GM19324 (cell line): ENCODE results near the gene RBMS1.

ENCODE experiments used
- ATAC-seq: cut with Tn5 transposase; IDR thresholded peaks from one replicate; pipeline ENCODE4 v1.9.1; 2021; ENCODE audit warnings: mild to moderate bottlenecking, moderate library complexity; ENCODE audit not compliant: unreplicated experiment, low FRiP score

RBMS1 gene

GRCh38 chr2:160343404-160343803, 150.2 kb downstream of the RBMS1 start:
- no peak for ATAC-seq

DNA sequence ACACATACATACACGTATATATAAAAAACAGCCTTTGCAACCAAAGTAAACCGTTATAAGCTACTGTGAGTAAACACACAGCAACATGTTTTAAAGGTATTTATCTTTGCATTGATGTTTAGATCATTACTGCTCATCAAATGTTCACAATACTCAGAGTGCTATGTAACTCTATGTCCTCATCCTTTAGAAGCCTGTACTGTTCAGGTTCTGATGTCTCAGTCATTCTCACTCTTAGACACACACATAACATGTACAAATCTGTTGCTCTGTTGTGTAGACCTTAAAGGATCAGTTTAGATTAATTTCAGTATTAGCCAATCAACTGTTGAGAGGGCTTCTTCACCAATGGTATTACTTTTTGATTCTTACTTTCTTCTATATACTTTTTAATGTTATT, 153.9 kb downstream of the RBMS1 start:
- ATAC-seq = no peak

GRCh38 chr2:160338901-160339685, 154.5 kb downstream of the RBMS1 start:
- ATAC-seq = no peak

- ATAC-seq = no peak
Measured at GRCh38 chr2:160337728-160338127, 155.9 kb downstream of the RBMS1 start.

DNA sequence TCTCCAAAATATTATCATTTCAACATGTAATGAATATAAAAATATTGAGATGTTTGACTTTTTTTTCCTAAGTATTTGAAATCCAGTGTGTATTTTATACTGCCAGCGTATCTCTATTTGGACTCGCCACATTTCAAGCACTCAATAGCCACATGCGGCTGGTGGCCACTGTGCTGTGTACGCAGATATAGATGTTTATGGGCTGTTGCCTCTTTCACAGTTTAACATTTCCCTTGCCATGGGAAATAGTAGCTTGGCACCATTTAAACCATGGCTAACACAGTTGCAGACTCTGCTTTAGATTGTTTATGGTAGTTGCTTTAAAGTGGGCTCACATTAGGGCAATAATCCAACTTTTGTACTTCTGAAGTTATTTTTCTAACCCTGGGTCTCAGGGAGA, 157.0 kb downstream of the RBMS1 start:
- ATAC-seq = no peak

DNA sequence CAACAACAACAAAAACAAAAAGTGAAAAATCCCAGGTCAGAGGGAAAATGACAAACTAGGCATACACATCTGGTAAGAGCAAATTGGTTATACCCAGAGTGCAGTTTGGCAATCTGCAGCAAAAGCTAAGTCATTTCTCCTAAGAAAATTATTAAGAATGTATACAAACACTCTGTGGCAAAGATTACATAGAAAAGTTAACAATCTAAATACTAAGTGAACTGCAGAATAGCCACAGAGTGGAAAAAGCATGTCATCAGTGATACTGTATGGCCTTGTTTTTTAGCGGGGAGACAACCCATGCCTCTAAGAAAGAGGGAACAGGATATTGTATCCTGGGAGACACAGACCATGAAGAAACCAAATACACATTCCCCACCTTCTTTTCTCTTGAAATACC, 157.5 kb downstream of the RBMS1 start:
- no peak for ATAC-seq

- ATAC-seq = no peak
Measured at GRCh38 chr2:160335441-160335840, 158.2 kb downstream of the RBMS1 start.

- ATAC-seq = no peak
Measured at GRCh38 chr2:160334028-160334741, 159.4 kb downstream of the RBMS1 start.

- no peak for ATAC-seq
Measured at GRCh38 chr2:160333324-160334027, 160.1 kb downstream of the RBMS1 start.

GRCh38 chr2:160332318-160332717, 161.3 kb downstream of the RBMS1 start:
- no peak for ATAC-seq

GRCh38 chr2:160331258-160332025, 162.2 kb downstream of the RBMS1 start:
- ATAC-seq = no peak

DNA sequence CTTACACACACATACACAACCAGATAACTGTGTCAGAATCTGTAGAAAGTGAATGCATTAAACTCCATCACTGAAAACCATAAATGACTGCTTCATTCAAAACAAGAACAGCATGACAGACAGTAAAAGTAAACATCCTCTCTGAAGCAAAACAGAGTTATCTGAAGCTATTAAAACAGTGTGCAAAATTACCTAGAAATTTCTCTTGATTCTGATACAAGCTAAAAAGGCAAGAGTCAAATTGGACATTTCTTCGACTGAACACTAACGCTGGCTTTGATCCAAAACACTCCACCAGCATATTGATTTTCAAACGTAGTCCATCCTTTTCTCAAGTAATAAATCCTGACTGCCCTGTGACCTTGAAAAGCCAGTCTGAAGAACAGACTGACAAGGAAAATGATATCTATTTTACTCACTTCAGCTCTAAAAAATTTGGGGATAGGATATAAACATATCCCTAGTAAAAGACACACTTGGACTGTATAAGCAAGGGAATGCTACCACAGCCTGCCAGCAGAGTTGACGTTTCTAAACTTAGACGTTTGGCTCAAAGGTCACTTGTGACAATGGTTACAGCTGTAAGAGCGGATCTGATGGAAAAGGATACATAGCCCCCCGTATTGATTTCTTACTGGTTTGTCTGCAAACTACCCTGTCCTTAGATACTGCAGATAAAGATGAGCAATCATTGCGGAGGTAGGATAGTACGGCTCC, 164.6 kb downstream of the RBMS1 start:
- ATAC-seq = no peak

DNA sequence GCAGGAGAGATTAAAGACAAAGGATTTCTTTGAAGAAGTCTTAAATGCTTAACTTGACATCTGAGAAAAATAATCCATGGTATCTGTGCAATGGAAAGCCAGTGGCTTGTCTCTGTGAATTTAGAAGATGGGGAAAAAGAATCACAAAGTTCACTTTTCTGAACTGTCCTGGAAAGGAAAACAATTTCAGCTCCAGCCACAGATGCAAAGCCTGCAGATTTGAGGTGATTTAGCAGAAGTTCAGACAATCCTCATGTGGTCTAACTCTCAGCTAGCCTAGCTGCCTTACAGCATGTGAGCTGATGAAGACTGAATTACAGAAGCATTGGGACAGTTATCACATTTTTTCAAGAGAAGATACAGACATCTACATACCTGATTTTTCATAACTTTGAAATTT, 166.8 kb downstream of the RBMS1 start:
- no peak for ATAC-seq

DNA sequence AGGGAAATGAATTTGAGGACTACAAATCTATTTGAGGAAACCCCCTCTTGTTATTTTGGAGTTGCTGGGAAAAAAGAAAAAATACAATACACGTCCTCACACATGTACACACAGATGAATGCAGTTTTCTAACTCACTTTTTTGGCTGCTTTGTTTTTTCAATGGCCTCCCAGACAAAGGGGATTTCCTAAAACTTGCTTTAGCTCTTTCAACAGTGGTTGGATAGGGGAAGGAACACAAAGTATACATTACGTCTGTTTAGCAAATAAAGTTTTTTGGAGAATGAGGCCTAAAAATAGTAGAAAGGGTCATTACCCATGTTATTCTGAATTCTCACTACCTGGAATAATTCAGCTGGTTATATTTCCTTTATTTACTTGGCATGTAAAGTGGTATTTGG, 168.2 kb downstream of the RBMS1 start:
- ATAC-seq = no peak

DNA sequence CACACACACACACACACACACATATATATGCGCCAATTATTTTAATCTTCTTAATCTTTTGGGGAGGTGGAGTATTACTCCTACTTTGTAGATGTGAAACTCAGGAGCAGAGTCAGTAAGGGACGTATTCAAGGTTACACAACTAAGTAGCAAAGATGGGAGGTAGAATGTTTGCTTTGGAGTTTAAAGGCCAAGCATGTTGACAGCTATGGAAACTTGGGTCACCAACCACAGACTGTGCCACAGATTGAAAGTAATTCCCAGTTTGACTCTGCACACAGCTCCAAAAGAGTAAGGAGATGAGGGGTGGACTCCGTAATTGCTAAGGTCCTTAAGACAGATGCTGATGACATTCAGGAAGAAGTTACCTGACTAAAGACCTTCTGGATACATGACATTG, 168.7 kb downstream of the RBMS1 start:
- ATAC-seq = no peak

- no peak for ATAC-seq
Measured at GRCh38 chr2:160324161-160324800, 169.3 kb downstream of the RBMS1 start.

- no peak for ATAC-seq
Measured at GRCh38 chr2:160322320-160322719, 171.3 kb downstream of the RBMS1 start.

DNA sequence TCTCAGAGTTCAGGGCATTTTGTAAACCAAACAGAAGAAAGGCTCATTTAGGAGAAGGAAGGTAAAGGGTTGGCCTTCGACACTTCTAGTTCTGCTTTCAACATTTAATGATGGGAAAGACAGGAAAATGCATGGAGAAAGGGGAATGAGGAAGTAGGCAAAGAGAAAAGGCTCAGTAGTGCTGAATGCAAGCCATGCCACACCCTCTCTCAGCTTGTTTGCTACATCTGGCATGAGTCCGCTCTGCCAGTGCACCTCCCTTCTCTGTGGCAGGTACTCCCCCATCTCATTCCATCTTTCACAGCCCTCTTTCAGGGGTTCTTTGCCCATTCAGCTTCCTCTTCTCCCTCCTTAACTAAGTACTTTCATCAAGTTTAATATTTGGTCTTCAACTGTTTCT, 172.6 kb downstream of the RBMS1 start:
- no peak for ATAC-seq

- ATAC-seq = no peak
Measured at GRCh38 chr2:160319700-160320099, 173.9 kb downstream of the RBMS1 start.

GRCh38 chr2:160318218-160318617, 175.4 kb downstream of the RBMS1 start:
- ATAC-seq = no peak
